Measurements from ENCODE around the gene INTS7.

The INTS7 gene

DNA sequence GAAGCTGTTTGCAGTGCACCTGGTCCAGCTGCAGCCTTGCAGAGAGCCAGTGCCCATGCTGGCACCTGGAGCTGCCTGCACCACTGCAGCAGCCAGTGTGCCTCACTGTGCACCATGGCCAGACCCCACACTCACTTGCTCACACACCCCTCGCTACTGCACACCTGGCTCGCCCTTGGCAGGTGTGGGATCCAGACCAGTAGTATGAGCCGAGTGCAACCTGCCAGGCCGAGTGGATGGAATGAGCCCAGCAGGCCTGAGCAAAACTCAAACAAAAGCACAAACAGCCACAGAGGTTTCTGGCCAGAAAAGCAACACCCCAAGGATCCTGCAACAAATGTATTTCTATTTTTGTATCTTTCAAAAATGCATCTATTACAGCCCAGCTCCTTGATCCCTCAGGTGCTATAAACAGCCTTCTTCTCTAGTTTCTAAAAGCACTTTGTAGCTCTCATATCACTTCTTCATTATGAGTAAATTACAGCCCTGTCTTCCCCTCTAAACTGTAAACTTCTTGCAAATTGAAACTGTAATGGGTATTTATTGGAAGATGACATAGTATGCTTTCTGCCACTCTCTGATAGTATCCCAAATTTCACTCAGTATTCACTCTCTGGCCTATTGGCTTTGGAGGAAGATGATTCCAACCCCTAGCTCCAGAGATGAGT, 132.6 kb downstream of the INTS7 start:
- DNase-seq: no peak

DNA sequence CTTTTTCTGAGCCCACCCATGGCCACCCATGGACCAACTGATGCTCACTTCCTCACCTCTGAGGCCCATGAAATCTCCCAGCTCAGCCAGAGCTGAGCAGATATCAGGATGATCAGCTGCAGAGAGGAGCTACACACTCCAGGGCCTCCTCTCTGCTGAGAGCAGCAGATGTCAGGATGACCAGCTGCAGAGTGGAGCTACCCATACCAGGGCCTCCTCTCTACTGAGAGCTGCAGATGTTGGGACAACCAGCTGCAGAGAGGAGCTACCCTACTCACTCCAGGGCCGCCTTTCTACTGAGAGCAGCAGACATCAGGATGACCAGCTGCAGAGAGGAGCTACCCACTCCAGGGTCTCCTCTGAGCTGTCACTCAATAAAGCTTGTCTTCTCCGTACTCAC, 133.4 kb downstream of the INTS7 start:
- no peak for DNase-seq

DNA sequence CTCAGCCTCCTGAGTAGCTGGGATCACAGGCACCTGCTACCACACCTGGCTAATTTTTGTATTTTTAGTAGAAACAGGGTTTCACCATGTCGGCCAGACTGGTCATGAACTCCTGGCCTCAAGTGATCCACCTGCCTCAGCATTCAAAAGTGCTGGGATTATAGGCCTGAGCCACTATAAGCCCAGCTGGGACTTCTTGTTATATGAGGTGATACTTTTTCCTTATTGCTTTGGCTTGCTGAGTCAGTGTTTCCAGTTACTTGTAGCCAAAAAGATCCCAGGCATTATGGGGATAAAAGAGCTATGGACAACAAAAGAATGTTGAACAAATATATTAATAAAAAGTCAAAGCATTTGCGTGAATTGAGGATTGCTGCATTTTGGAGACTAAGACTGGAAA, 134.9 kb downstream of the INTS7 start:
- DNase-seq: no peak

DNA sequence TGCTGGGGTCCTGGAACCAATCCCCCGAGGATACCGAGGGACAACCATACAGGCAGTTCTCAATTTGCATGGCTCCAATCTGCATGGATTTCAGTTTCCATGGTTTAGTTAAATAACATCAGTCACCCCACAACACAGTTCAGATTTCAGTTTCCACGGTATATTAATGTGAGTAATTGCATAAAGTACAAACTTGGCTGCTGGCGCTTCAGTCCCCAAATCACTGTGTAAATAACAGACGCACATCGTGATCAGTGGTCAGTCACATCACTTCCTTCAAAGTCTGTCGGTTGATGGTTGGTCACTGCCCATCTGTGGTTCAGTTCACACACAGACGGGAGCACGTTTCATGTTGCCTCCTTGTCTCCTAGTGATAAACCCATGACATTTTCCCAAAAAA, 138.4 kb downstream of the INTS7 start:
- DNase-seq: no peak

DNA sequence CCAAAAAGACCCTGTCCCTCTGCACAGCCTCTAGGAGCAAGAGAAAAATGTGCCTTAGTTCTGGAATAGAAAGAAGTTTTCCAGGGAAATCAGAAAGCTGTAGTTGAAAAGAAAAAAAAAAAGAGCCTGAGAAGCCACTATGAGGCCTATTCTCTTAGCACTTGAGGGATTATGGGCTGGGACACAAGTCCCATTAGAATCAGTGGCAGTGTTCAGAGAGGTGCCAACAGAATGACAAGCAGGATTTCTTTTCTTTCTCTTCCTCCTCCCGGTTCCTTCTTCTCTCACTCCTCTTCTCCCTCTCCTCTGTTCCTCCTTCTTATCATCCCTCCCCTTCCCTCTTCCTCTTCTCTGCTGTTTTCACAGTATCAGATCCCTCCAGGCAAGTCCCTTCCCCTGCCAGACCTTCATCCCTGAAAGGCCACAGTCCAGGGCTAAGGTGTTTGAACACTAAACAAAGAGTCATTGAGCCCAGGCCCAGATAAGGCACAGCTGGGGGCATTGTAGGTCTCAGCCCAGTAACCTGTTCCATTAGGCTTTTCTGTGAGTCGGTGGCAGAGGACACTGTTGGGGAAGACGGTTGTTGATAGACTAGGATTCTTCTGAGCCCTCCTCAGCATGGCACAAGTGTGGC, 140.1 kb downstream of the INTS7 start:
- no peak for DNase-seq

DNA sequence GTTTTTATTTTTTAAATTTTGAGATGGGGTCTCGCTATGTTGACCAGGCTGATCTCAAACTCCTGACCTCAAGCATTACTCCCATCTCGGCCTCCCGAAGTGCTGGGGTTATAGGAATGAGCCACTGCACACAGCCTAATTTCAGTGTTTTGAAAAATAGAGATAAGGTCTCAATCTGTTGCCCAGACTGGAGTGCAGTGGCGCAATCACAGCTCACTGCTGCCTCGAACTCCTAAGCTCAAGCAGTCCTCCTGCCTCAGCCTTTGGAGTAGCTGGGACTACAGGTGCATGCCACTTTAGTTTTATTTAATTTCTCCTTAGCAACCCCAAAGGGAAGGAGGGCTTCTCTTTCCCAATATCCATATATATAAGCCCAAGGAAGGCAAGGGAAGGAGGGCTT, 141.0 kb downstream of the INTS7 start:
- DNase-seq: no peak

DNA sequence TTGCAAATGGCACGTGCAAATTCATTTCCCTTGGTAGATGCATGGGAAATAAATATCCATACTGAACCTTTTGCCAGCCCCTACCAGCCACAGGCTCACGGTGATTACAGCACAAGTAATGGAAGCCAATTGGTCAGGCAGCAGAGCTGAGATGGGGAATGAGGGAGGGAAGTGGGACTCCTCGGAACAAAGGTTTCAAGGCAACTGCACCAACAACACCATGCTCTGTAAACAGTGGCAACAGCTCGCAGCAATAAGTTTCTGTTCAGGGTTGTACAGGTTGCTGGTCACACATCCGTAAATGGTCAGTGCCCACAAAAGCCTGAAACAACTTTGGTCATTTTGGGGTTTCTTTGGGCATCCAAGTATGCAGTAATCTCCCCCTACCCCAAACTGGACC, 142.1 kb downstream of the INTS7 start:
- DNase-seq: no peak

DNA sequence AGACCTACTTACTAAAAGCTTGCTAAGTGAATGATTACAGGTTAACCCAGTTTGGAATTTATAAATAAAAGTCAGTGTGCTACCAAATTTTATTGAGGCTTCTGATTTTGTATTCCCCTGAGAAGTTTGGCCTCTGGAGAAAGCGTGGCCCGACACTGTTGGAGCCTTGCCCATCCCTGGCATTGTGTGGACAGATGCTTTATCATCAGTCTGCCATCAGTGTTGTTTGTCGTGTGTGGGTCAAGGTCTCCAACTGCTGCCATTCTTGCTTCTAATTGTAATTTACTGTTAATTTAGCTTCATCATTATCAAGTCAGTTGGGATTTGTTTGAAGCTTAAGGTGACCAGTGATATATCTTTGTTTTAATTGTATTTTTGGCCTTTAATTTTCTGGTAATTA, 142.8 kb downstream of the INTS7 start:
- DNase-seq: no peak

DNA sequence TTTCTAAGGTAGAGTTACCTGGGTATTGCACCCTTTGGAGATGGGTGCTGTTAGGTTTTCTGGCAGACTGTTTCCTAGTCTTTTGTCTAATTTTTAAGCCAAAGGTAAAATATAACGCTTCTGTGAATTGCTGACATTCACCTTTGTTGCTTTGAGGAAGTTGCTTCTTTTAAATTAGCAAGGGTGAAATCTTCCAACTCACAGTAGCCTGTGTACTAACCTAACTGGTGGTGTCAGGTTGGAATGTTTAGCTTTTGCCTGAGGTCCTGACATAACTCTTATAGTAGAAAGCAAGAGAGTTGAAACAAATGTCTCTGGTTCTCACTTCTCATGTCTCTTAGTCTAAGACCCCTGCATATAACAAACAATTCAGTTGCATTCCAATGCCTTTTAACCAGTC, 143.6 kb downstream of the INTS7 start:
- no peak for DNase-seq

Data from CD4-positive, alpha-beta T cell treated with Interleukin-15 for 1 hour (primary cell).